HK-2 (cell line): Measurements from ENCODE around the gene NBPF10.
"Not testable (repeated sequence)": the region's sequence is repeated elsewhere in the genome, so short reads cannot be mapped to it uniquely, and the experiment has no call there.

ENCODE experiments used
- DNase-seq: peaks from one replicate; pipeline ENCODE4 v3.0.0-alpha.2; 2018; ENCODE audit not compliant: unreplicated experiment

Gene NBPF10, protein sequence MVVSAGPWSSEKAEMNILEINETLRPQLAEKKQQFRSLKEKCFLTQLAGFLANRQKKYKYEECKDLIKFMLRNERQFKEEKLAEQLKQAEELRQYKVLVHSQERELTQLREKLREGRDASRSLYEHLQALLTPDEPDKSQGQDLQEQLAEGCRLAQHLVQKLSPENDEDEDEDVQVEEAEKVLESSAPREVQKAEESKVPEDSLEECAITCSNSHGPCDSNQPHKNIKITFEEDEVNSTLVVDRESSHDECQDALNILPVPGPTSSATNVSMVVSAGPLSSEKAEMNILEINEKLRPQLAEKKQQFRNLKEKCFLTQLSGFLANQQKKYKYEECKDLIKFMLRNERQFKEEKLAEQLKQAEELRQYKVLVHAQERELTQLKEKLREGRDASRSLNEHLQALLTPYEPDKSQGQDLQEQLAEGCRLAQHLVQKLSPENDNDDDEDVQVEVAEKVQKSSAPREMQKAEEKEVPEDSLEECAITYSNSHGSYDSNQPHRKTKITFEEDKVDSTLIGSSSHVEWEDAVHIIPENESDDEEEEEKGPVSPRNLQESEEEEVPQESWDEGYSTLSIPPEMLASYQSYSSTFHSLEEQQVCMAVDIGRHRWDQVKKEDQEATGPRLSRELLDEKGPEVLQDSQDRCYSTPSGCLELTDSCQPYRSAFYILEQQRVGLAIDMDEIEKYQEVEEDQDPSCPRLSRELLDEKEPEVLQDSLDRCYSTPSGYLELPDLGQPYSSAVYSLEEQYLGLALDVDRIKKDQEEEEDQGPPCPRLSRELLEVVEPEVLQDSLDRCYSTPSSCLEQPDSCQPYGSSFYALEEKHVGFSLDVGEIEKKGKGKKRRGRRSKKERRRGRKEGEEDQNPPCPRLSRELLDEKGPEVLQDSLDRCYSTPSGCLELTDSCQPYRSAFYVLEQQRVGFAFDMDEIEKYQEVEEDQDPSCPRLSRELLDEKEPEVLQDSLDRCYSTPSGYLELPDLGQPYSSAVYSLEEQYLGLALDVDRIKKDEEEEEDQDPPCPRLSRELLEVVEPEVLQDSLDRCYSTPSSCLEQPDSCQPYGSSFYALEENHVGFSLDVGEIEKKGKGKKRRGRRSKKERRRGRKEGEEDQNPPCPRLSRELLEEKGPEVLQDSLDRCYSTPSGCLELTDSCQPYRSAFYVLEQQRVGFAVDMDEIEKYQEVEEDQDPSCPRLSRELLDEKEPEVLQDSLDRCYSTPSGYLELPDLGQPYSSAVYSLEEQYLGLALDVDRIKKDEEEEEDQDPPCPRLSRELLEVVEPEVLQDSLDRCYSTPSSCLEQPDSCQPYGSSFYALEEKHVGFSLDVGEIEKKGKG (N-terminal part only)

GRCh38 chr1:146144465-146144864 lies at the start of gene NBPF10:
NBPF10 (minus strand) TSS chr1:146144804; CDS start chr1:146144769, 35 bp downstream.
- not testable (repeated sequence) for DNase-seq

DNA sequence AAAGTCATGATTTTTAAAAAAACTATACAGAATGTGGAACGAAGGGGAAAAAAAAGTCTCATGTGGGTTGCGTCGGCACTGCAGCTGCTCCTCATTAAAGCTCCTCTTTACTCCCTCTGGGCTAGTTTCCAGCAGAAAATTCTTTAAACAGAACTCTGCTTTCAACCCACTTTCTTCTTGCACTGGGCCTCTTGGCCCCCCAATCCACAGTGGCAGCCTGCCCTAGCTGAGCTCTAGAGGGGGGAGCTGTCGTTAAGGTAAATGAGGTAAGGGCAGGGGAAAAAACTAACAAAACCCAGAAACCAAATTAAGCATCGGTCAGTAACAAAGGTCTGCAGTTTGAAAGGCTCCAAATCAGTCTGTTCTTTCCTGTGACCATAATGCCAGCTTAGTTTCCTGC lies 29.9 kb upstream of the NBPF10 start:
- DNase-seq = not testable (repeated sequence)

DNA sequence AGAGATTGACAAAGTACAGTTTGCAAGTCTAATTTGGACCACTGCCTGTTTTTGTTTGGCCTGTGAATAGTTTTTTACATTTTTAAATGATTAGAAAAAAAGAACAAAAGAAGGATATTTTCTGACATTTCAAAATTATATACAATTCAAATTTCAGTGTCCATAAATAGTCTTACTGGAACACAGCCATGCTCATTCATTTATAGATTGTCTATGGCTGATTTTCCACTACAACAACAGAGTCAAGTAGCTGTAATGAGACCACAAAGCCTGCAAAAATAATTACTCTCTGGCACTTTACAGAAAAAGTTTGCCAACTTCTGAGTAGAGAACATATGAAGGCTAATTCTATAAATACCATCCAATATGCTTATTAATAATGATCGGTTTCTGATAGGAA lies 23.1 kb upstream of the NBPF10 start:
- not testable (repeated sequence) for DNase-seq

DNA sequence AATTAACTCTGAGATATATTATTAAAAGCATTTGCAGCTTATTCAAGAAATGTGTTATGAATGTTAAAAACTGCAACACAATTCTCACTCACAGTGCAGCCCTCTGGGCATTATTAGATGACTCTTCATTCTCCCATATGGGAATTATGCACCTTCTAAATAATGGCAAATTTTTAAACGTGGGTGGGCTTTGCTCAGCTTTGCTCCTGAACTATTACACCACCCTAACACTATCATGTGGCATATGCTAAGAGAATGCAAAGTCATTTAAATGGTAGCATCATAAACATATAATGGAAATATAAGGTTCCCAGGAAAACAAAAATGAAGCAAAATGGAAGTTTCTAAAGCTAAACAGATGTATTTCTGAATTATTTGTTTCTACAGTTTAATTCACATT lies 22.7 kb upstream of the NBPF10 start:
- not testable (repeated sequence) for DNase-seq
